NCI-H510A (cell line): Measurements from ENCODE around the gene GRIN3B.

ENCODE experiments used
- DNase-seq: peaks from one replicate; lab custom pipeline; 2025; lab: John Stamatoyannopoulos, UW

GRIN3B gene

GRCh38 chr19:964761-965694 is 35.2 kb upstream of the GRIN3B start:
- DNase-seq = peak; percentile 9

GRCh38 chr19:966485-967088 is 33.6 kb upstream of the GRIN3B start:
- no peak for DNase-seq

DNA sequence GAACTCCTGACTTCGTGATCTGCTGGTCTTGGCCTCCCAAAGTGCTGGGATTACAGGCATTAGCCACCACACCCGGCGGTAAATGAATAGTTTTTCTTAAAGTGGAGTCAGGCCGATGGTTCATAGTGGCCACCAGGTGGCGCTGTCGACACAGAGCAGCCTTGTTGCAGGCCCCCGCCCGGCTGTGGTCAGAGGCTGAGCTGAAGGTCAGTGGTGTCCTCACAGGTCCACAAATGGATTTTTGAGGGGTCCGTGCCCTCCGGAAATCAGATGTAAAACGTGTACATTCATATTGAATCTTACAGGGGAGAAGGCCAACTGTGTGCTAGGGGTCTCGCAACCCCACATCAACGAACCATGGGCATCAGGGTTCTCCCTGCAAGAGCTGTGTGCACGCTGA is 29.5 kb upstream of the GRIN3B start:
- no peak for DNase-seq

- no peak for DNase-seq
Measured at GRCh38 chr19:971795-972194, 28.4 kb upstream of the GRIN3B start.

DNA sequence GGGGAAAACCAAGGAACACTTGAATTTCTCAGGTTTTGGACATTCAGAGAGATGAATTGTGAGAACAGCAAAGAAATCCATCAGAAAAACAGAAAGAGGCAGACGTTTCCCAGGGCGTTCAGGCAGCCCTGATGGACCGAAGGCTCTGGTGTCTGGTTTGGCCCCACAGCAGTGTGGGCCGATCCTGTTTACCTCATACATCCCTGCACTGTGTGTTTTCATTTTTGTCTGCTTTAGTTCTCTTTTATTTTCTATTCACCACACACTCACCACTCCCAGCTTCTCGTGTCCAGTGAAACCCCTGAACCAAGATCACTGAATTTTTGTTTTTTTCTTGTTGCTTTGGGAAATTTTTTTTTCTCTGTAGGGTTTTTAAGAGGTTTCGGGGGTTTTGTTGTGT is 27.9 kb upstream of the GRIN3B start:
- DNase-seq = no peak

DNA sequence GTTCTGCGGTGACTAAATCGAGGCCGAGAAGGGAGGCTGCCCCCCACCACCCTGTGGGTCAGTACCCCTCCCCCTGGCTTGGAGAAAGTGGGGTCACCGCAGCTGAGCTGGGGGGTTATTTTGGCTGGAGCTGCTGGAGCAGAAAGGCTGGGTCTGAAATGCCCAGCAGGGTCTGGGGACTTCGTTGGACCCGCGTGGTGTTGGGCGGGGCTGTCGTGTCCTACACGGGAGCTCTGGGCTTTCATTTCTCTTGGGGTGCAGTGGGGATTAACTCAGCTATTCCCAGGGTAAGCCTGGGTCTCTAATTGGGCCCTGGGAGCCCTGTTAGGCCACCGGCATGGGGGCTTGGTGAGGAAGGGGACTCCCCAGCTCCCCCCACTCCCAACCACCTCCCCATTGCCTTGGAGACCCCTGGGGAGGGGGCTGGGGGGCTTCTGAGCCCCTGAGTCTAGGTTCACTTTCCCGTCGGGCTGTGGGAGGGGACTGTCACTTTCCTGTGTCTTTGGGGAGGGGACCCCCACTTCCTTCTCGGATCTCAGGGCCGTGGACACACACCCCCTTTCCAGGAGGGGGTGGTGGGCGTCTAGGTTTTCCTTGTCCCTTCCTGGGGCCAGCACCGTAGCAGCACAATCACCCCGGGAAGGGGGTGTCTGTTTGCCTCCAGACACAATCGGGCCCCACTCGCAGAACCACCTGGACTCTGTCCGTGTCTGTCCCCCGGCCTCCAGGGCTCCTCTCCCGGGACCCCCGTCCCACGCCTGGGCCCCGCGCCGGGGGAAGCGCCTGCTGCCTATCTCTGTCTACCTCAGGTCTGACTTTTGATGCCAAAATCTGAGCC is 26.3 kb upstream of the GRIN3B start:
- no peak for DNase-seq

DNA sequence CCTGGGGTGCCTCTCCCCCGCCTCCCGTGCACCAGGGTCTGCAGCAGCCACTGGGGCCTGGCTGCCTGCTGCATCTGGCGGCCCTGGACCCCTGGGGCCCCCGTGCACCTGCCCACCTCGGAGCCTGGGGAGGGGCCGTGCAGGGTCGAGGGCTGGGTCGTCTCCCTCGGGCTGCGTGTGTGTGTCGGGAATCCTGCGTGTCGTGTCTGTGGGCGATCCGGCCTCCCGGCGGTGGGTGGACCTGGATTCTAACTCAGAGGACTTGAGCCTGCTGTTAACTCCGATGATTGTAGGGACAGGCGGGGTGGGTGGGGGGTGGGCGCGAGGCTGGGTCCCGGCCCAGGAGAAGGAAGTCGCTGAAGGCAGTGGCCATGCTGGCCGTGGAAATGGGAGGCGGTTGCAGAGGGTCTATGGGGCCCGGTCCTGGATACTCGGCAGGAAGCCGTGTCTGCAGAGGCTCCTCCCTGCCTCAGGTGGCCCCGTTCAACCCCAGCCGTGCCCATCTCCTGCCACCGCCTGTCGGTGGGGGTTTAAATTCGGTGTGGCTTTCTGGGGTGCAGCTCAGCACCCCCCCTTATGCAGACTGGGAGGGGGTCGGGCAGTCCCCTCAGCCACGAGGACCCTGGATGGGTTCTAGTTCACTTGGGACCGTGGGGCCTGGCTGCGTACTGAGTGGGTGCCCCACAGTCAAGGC is 25.5 kb upstream of the GRIN3B start:
- no peak for DNase-seq

DNA sequence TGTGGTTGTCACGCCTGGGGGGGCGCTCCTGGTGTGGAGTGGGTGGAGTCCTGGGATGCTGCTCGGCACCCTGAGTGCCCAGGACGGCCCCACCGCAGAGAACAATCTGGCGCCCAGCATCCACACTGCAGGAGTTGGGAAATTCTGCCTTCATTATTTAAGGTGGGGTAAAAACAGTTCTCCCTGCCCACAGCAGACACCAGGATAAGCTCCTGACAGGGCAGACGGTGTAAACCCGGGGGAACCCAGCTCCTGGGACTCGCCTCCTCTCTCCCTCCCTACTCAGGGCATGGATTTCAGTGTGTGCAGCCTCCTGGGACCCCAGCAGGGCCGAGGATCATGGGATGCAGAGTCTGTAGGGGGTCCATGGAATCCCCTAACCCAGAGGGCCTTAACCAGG is 23.7 kb upstream of the GRIN3B start:
- DNase-seq = no peak

GRCh38 chr19:977058-977464 is 23.2 kb upstream of the GRIN3B start:
- DNase-seq = no peak

GRCh38 chr19:979318-979741 is 20.9 kb upstream of the GRIN3B start:
- no peak for DNase-seq

DNA sequence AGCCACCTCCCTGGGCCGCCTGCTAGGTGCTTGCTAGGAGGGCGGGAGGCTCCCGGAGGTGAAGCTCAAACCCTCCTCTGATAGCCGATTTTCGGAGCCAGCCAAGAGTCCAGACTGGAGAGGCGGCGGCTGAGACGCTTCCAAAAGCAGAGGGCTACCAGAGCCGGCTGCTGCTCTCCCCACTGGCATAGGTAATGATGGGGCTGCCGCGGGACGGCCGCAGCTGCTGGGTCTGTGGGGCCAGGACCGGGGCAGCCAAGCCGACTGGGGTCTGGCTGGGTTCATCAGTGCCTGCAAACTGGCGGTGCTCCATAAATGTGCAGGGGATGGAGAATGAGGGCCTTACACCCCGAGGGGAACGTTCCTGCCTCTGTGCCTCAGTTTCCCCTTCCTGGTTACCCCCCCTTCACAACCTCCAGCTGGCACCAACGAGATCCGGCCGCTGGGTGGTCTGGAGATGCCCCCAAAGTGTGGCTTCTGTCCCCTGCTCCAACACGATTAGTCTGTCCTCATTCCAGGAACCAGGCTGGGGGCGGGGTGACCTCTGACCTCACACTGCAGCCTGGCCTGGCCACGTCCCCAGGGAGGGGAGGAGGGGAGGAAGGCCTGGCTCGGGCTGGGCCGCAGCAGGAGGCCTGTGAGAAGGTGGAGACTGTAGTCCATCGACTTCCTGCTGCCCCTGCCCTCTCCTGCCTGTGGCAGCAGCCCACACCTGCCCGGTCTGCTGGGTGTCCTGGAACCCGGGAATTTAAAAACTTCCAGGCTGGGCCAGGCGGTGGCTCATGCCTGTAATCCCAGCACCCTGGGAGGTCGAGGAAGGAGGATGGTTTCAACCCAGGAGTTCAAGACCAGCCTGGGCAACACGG is 19.9 kb upstream of the GRIN3B start:
- DNase-seq = no peak

DNA sequence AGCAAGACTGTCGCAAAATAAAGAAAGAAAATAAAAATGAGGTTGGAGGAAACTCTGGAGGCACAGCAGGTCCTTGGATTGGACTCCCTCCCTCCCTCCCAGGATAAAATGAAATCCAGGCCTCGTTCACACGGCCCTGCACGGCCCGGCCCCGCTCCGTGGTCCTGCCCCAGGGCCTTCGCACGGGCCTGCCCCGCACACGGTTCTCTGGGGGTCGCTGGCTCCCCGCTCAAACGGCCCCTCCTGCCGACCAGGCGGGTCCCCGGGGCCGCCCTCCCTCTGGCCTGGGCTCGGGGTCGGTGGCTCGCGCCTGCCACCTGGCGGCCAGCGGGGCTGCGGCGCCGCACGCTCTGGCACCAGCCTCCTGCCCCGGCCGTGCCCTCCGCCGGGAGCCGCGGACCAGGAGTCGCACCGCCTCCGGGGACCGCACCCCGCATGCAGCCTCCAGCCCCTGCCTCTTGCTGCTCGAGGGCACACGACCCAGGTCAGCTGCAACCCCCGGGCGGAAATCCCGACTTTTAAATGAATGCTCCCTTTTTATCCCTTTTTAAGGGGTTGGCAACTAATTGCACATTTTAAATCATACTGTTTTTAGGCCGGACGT is 17.6 kb upstream of the GRIN3B start:
- DNase-seq = no peak

GRCh38 chr19:984165-984967 is 15.9 kb upstream of the GRIN3B start, which contains the start of gene WDR18:
Gene WDR18 (plus strand): TSS chr19:984345. CDS start chr19:984354, 9 bp downstream.
- peak; percentile 82 for DNase-seq

DNA sequence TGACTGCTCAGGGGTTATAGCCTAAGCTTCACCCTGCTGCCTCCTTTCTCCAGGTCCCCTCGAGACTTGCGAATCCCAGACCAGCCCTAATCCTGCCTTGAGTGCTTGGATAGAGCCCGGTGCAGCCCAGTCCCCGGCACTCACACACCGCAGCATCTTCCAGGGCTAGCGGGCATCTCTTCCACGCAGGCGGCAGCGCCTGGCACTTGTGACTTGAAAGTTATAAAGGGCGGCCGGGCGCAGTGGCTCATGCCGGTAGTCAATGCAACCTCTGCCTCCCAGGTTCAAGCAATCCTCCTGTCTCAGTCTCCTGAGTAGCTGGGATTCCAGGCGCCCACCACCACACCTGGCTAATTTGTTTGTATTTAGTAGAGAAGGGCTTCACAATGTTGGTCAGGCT is 14.1 kb upstream of the GRIN3B start:
- DNase-seq = no peak

- DNase-seq = no peak
Measured at GRCh38 chr19:988081-988480, 12.1 kb upstream of the GRIN3B start.

GRCh38 chr19:988510-988909 is 11.7 kb upstream of the GRIN3B start:
- DNase-seq = no peak

- DNase-seq = no peak
Measured at GRCh38 chr19:989381-990081, 10.7 kb upstream of the GRIN3B start.

DNA sequence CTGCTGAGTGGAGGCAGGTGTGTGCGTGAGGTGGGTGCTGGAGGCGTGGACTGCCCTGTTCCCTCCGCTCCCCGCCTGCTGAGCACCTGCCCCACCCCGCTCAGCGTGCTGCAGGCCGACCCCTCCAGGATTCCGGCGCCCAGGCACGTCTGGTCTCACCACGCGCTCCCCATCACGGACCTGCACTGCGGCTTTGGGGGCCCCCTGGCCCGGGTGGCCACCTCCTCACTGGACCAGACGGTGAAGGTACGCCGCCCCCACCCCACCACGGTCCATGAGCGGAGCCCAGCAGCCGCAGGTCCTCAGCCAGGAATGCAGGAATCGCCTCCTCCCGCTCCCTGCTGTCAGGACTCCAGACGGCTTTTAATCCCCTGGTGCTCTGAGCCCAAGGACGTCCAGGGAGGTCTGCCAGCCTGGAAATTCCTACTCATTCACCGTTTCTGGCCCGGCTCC is 10.1 kb upstream of the GRIN3B start:
- DNase-seq = no peak

DNA sequence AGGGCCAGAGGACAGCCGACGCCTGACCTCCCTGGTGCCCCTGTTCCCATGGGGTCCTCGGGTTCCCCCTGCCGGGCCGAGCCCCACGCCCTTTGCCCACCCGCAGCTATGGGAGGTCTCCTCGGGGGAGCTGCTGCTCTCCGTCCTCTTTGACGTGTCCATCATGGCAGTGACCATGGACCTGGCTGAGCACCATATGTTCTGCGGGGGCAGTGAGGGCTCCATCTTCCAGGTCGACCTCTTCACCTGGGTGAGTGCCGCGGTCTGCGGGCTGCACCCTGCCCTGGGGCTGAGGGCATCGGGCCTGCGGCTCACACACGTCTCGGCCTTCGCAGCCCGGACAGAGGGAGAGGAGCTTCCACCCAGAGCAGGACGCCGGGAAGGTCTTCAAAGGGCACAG is 9.5 kb upstream of the GRIN3B start:
- no peak for DNase-seq
